Tibial nerve (tissue), 4 donors: ENCODE results near the gene DNM3. TPM values are rescaled to one million over a fixed set of nuclear protein-coding genes. Genes with fewer than 3 reads are reported as not detected.

ENCODE experiments used
- DNase-seq, 2 donors: peaks; one replicate each; pipeline ENCODE4 v3.0.0-alpha.2; 2019; ENCODE audit warnings: low spot score in 2 of 2
- H3K27ac ChIP-seq, 4 donors: fragments of 200-600 bp; sonication (generic) in 3 of 4; one replicate each; pipeline ENCODE4 v1.5.1; 2017 to 2019; ENCODE audit warnings: mild to moderate bottlenecking in 1 of 4
- H3K27me3 ChIP-seq, 2 donors: fragments of 200-600 bp; sonication (generic) in 1 of 2; one replicate each; pipeline versions ENCODE4 v1.5.1 to v1.6.0; 2017 to 2019
- H3K36me3 ChIP-seq, 3 donors: fragments of 200-600 bp; sonication (generic); one replicate each; pipeline ENCODE4 v1.5.1; 2018 to 2019
- H3K4me1 ChIP-seq, 4 donors: fragments of 200-600 bp; sonication (generic) in 3 of 4; one replicate each; pipeline ENCODE4 v1.5.1; 2017 to 2019
- H3K4me3 ChIP-seq, 4 donors: fragments of 200-600 bp; sonication (generic) in 3 of 4; one replicate each; pipeline ENCODE4 v1.5.1; 2017 to 2019; ENCODE audit warnings: mild to moderate bottlenecking in 1 of 4, moderate library complexity in 1 of 4
- H3K9me3 ChIP-seq, 4 donors: fragments of 200-600 bp; sonication (generic) in 3 of 4; one replicate each; pipeline ENCODE4 v1.5.1; 2017 to 2019
- CTCF ChIP-seq, 5 experiments: fragments of 200-600 bp in 3 of 5; fragments of 450-650 bp in 2 of 5; sonication (generic) in 3 of 5; IDR thresholded peaks; one replicate each; pipeline ENCODE4 v1.5.1; 2016 to 2019; ENCODE audit warnings: antibody characterized with exemption in 5 of 5, mild to moderate bottlenecking in 3 of 5, moderate library complexity in 2 of 5
- EP300 ChIP-seq, 2 donors: sonication (generic); formaldehyde crosslinking; IDR thresholded peaks; one replicate each; pipeline ENCODE4 v1.6.1; 2017; ENCODE audit warnings: antibody characterized with exemption in 2 of 2, mild to moderate bottlenecking in 1 of 2
- POLR2A ChIP-seq, 2 donors: fragments of 450-650 bp; IDR thresholded peaks; one replicate each; pipeline ENCODE4 v1.6.1; 2017; ENCODE audit warnings: antibody characterized with exemption in 2 of 2, mild to moderate bottlenecking in 2 of 2, moderate library complexity in 2 of 2
- WGBS, 2 donors: methylation state at CpG; one replicate each; pipeline ENCODE4 v1.1.5; 2018; 5-methylcytosine and 5-hydroxymethylcytosine counted together
- total RNA-seq, 4 donors: library from RNA; depleted of rRNA; stranded (reverse); fragments of >200 nt; gene quantifications; one replicate each; pipeline ENCODE4 v1.1.0, GENCODE V29; 2016

Gene DNM3
- total RNA-seq, 4 donors from 2014 or later = 9.8 to 15.3 (median 12.3) TPM

- Histone ChIP-seq H3K9me3 (no peaks in the 10 kb centered on the region), H3K27ac (peak overlapping the region; percentile 42 to 89 (median 66)), H3K36me3 (no peaks in the 10 kb centered on the region), H3K27me3 (no peaks in the 10 kb centered on the region), H3K4me1 (peaks cover 0 to 11% (median 2%) of the 10 kb centered on the region in 4 donors), H3K4me3 (peak overlapping the region in 1 of 4 donors; percentile 57)
- TF ChIP-seq EP300 (IDR thresholded peaks at IDR 0.05) (no peak), CTCF (IDR thresholded peaks at IDR 0.05) (no peak), POLR2A (IDR thresholded peaks at IDR 0.05) (no peak)
- WGBS, 2 donors = 45 to 60% methylated on average over 6 of the region's 6 CpGs
- DNase-seq = no peak
Observed at GRCh38 chr1:172145656-172146055, 304.4 kb downstream of the DNM3 start.

DNA sequence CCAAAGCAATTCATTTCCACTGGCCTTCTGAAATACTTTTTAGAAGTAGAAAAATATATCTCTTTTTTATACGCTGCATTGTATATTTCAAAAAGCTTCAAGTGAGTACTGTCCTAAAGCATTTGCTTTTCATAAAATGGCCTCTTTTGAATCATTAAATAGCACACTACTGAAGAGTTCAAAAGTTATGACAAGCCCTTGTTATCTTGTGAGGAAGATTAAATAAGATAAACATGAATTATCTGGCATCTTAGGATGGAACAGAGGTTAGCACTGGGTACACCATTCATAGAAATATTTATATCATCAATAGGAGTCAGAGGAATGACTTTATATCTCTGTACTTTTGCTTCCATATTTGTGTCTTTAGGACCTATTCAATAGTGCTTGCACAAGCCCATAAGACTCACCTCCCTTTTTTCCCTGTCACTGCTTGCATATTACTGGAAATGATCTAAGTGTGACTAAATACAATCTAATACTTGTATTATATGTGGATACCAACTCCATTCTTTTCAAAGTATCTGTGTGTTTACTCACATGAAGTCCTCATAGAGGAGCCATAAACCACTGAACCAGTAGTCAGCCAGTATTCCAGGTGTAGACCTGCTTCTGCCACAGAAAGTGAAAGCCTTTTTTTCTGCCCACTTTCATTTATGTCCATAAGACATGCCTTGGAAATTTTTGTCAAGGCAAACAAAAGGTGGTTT is 305.0 kb downstream of the DNM3 start:
- Histone ChIP-seq H3K27me3 (no peaks in the 10 kb centered on the region), H3K4me3 (no peak overlapping the region), H3K9me3 (no peaks in the 10 kb centered on the region), H3K36me3 (no peaks in the 10 kb centered on the region), H3K4me1 (peaks cover 0 to 9% (median 0%) of the 10 kb centered on the region in 4 donors), H3K27ac (peak overlapping the region in 3 of 4 donors; percentile 42 to 89 (median 75))
- 96 to 98% methylated on average over 1 of the region's 1 CpG for WGBS, 2 donors
- TF ChIP-seq EP300 (IDR thresholded peaks at IDR 0.05) (no peak), POLR2A (IDR thresholded peaks at IDR 0.05) (no peak), CTCF (IDR thresholded peaks at IDR 0.05) (no peak)
- no peak for DNase-seq

- H3K36me3 ChIP-seq = no peaks in the 10 kb centered on the region
- 78 to 82% methylated on average over 1 of the region's 1 CpG for WGBS, 2 donors
- no peak for DNase-seq
- H3K27ac ChIP-seq = peak overlapping the region in 1 of 4 donors; percentile 23
- TF ChIP-seq CTCF (IDR thresholded peaks at IDR 0.05) = no peak
- no peak for TF ChIP-seq POLR2A (IDR thresholded peaks at IDR 0.05)
- TF ChIP-seq EP300 (IDR thresholded peaks at IDR 0.05) = no peak
- H3K4me3 ChIP-seq = no peak overlapping the region
- no peaks in the 10 kb centered on the region for H3K9me3 ChIP-seq
- H3K27me3 ChIP-seq = no peaks in the 10 kb centered on the region
- H3K4me1 ChIP-seq = peaks cover 0 to 9% (median 0%) of the 10 kb centered on the region in 4 donors
Observed at GRCh38 chr1:172147541-172147940, 306.2 kb downstream of the DNM3 start.

DNA sequence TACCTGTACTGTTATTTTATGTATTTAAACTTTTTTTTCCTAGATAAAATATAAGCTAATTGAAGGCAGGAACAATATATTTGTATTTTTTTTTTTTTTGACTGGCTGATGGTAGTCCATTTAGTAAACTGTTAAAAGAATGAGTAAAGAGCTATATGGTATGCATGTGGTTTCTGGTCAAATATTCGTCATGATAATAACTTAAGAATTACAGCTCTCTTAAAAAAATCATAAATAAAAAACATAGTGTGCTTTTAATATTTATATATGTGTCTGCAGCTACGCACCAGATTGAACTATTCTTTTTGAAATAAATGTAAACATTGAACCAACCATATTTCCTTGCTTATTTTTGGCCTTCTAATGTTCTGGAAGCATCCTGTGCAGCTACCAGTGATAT is 306.9 kb downstream of the DNM3 start:
- H3K4me3 ChIP-seq = no peak overlapping the region
- H3K9me3 ChIP-seq = no peaks in the 10 kb centered on the region
- TF ChIP-seq CTCF (IDR thresholded peaks at IDR 0.05) = no peak
- no peak for TF ChIP-seq EP300 (IDR thresholded peaks at IDR 0.05)
- no peak for TF ChIP-seq POLR2A (IDR thresholded peaks at IDR 0.05)
- WGBS, 2 donors = 92 to 95% methylated on average over 2 of the region's 2 CpGs
- no peaks in the 10 kb centered on the region for H3K27me3 ChIP-seq
- H3K4me1 ChIP-seq = peaks cover 0 to 11% (median 0%) of the 10 kb centered on the region in 4 donors
- H3K36me3 ChIP-seq = no peaks in the 10 kb centered on the region
- no peak for DNase-seq
- no peak overlapping the region for H3K27ac ChIP-seq

GRCh38 chr1:172148707-172149106 is 307.4 kb downstream of the DNM3 start:
- no peaks in the 10 kb centered on the region for H3K27me3 ChIP-seq
- H3K9me3 ChIP-seq = no peaks in the 10 kb centered on the region
- peaks cover 0 to 9% (median 0%) of the 10 kb centered on the region in 4 donors for H3K4me1 ChIP-seq
- no peak for TF ChIP-seq EP300 (IDR thresholded peaks at IDR 0.05)
- no peak for TF ChIP-seq POLR2A (IDR thresholded peaks at IDR 0.05)
- TF ChIP-seq CTCF (IDR thresholded peaks at IDR 0.05) = no peak
- no peak overlapping the region for H3K4me3 ChIP-seq
- no peaks in the 10 kb centered on the region for H3K36me3 ChIP-seq
- H3K27ac ChIP-seq = no peak overlapping the region
- DNase-seq = no peak
